Skeletal muscle tissue (tissue), 4 donors: ENCODE measurements around the gene CCDC57. TPM values are rescaled to one million over a fixed set of nuclear protein-coding genes. Genes with fewer than 3 reads are reported as not detected.
A peak's percentile ranks its signal among the peaks of the same experiment; 100 is the strongest.

Experiments
- H3K27ac ChIP-seq: one replicate; pipeline ENCODE4 v1.7.0; 2013; ENCODE audit warnings: mild to moderate bottlenecking, low read depth, low read length, inconsistent platforms
- H3K27me3 ChIP-seq, 3 donors: one replicate each; pipeline ENCODE4 v1.7.0; 2013; ENCODE audit warnings: low read length in 3 of 3; ENCODE audit not compliant: control insufficient read depth in 3 of 3, insufficient read depth in 3 of 3
- H3K36me3 ChIP-seq, 3 donors: one replicate each; pipeline ENCODE4 v1.7.0; 2013; ENCODE audit warnings: low read length in 3 of 3; ENCODE audit not compliant: control insufficient read depth in 3 of 3, insufficient read depth in 3 of 3
- H3K4me1 ChIP-seq, 3 donors: one replicate each; pipeline ENCODE4 v1.7.0; 2013; ENCODE audit warnings: low read length in 3 of 3, mild to moderate bottlenecking in 3 of 3; ENCODE audit not compliant: control insufficient read depth in 3 of 3, insufficient read depth in 3 of 3
- H3K4me3 ChIP-seq, 3 donors: one replicate each; pipeline ENCODE4 v1.7.0; 2013; ENCODE audit warnings: low read length in 3 of 3
- H3K9ac ChIP-seq, 3 donors: one replicate each; pipeline ENCODE4 v1.7.0; 2013; ENCODE audit warnings: low read length in 3 of 3, mild to moderate bottlenecking in 3 of 3, moderate library complexity in 2 of 3, low read depth in 1 of 3
- H3K9me3 ChIP-seq, 3 donors: one replicate each; pipeline ENCODE4 v1.7.0; 2013; ENCODE audit warnings: low read length in 3 of 3; ENCODE audit not compliant: control insufficient read depth in 3 of 3
- total RNA-seq: library from RNA; depleted of rRNA; stranded (reverse); fragments of >200 nt; gene quantifications from one replicate; pipeline ENCODE4 v1.2.3, GENCODE V29; 2014
- donor health status: Osteomylitis.

Gene CCDC57
- total RNA-seq, 1 donor from 2014 or later: 11.5 TPM

GRCh38 chr17:82103553-82104451, 108.8 kb downstream of the CCDC57 start:
- no peaks in the 10 kb centered on the region for H3K27me3 ChIP-seq
- H3K4me1 ChIP-seq: peaks cover 56 to 62% (median 62%) of the 10 kb centered on the region in 3 donors

DNA sequence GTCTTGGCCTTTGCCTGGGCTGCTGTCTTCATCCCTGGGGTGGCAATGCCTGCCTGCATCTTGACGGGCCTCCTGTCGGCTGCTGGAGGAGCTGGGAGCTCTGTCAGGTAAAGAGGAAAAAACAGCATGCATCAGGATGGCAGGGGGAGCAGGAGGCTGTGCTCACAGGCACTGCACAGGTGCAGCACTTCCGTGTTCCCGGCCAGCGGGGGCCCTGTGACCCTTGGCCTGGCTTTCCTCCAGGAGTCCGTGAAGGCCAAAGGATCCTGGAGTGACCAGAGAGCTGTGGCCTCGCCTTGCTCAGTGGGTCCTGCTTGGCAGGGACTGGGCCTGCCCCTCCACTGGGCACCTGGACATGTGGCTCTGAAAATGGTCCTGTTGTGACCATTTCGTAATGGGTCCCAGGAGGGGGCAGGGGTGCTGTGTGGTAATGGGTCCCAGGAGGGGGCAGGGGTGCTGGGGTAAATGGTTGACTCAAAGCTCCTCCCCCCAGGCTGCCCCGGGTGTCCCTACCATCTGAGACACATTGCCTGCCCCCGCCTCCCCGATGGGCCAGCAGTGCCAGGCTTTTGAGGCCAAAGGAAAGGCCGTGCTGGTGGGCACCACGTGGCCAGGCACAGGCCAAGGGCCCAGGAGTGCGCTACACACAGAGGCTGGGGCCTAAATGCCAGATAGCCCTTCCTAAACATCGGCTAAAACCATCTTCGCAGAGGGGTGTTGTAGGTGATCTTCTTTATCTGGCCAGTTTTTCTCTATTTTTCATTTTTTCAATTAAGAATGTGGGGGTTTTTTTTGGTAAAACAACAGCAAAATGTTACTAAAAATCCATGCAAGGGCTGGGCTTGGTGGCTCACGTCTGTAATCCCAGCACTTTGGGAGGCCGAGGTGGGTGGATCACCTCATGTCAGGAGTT, 110.6 kb downstream of the CCDC57 start:
- Histone ChIP-seq H3K36me3 (no peaks in the 10 kb centered on the region), H3K9me3 (no peaks in the 10 kb centered on the region), H3K4me1 (peaks cover 48 to 55% (median 52%) of the 10 kb centered on the region in 3 donors), H3K4me3 (no peak overlapping the region), H3K9ac (peak overlapping the region in 2 of 3 donors; percentile 33 to 68), H3K27ac (no peak overlapping the region), H3K27me3 (no peaks in the 10 kb centered on the region)

More at GRCh38 chr17:82103553-82104451, 108.8 kb downstream of the CCDC57 start:
- Histone ChIP-seq H3K9me3 (no peaks in the 10 kb centered on the region), H3K36me3 (no peaks in the 10 kb centered on the region), H3K9ac (peak overlapping the region in 1 of 3 donors; percentile 54), H3K27ac (peak overlapping the region; percentile 61), H3K4me3 (no peak overlapping the region)

- Histone ChIP-seq H3K27me3 (no peaks in the 10 kb centered on the region), H3K9me3 (no peaks in the 10 kb centered on the region), H3K27ac (peak overlapping the region; percentile 30), H3K4me1 (peaks cover 46 to 55% (median 51%) of the 10 kb centered on the region in 3 donors), H3K4me3 (no peak overlapping the region), H3K36me3 (no peaks in the 10 kb centered on the region), H3K9ac (peak overlapping the region; percentile 12 to 68 (median 33))
Measured at GRCh38 chr17:82101301-82101715, 111.3 kb downstream of the CCDC57 start.

DNA sequence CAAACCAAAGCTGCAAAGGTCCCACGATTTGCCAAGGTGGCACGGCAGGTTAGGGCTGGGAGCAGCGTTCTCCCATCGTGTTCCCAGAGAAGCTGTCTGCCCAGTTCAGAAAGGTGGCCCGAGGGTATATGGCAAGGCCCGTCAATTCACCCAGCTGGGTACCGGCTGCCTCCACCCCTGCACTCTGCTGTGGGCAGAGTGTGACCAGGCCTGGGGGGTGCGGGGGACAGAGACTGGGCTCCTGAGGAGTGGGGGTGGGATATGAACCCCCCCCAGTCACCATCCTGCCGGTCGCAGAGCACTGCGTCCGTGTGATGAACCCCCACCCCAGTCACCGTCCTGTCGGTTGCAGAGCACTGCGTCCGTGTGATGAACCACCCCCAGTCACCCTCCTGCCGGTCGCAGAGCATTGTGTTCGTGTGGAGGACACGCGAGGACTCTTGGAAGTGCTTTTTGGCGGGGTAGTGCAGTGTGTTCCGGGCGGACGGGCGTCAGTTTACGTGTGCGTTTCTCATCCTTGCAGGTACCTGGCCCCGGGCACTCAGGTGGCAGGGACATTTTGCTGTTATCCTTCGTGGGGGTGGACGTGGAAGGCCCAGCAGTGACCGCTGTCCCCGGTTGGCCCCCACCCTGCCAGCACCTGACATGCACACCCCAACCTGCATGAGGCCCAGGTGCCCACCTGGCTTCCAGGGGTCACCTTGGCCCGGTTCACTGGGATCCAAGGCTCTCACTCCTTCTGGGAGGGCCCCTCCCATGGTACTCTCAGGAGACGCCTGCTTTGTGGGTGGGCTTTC, 111.9 kb downstream of the CCDC57 start:
- Histone ChIP-seq H3K27ac (peak overlapping the region; percentile 30), H3K9me3 (no peaks in the 10 kb centered on the region), H3K9ac (peak overlapping the region; percentile 12 to 68 (median 33)), H3K4me3 (no peak overlapping the region), H3K27me3 (no peaks in the 10 kb centered on the region), H3K4me1 (peaks cover 40 to 50% (median 50%) of the 10 kb centered on the region in 3 donors), H3K36me3 (no peaks in the 10 kb centered on the region)

DNA sequence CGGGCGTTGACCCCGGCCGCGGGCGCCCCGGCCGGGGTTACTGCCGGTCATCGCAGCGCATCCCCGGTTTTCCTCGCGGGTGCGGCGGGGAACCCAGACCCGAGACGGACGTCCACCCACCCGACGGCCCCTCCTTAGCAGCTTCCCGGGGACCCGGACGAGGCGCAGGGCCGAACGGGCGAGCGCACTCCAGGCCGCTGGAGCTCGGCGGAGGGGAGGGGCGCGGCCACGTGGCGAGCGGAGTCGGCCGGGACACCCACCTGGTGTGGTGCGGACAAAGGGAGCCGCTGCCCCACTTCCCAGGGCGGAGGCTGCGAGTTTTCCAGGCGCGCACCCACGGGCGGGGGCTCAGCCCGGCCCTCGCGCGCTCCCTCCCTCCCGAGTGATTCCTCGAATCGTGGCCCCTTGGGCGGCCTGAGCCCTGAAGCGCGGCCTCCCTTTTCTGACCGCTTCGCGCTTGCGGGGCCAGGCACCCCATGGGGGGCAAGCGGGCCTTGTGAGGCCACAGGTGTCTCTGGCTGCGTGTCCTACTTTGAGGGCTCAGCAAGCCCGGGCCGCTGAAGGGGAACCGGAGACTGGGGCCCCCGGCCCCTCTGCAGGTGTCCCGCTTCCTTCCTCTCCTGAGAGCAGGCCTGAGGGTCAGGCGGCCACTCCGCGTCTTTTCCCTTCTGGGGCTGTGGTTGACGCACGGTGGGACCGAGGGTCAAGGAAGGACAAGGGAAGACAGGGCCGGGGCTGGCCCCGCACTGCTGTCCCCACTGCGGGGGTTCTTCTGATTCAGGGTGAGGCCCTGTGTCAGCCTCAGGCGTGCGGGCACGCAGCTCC, 113.5 kb downstream of the CCDC57 start:
- peak overlapping the region; percentile 15 to 64 (median 59) for H3K4me3 ChIP-seq
- H3K27me3 ChIP-seq: no peaks in the 10 kb centered on the region
- peak overlapping the region; percentile 93 for H3K27ac ChIP-seq
- H3K4me1 ChIP-seq: peaks cover 38 to 45% (median 45%) of the 10 kb centered on the region in 3 donors
- peak overlapping the region; percentile 59 to 75 (median 72) for H3K9ac ChIP-seq
- peaks cover 4 to 8% (median 6%) of the 10 kb centered on the region in 3 donors for H3K36me3 ChIP-seq
- no peaks in the 10 kb centered on the region for H3K9me3 ChIP-seq

DNA sequence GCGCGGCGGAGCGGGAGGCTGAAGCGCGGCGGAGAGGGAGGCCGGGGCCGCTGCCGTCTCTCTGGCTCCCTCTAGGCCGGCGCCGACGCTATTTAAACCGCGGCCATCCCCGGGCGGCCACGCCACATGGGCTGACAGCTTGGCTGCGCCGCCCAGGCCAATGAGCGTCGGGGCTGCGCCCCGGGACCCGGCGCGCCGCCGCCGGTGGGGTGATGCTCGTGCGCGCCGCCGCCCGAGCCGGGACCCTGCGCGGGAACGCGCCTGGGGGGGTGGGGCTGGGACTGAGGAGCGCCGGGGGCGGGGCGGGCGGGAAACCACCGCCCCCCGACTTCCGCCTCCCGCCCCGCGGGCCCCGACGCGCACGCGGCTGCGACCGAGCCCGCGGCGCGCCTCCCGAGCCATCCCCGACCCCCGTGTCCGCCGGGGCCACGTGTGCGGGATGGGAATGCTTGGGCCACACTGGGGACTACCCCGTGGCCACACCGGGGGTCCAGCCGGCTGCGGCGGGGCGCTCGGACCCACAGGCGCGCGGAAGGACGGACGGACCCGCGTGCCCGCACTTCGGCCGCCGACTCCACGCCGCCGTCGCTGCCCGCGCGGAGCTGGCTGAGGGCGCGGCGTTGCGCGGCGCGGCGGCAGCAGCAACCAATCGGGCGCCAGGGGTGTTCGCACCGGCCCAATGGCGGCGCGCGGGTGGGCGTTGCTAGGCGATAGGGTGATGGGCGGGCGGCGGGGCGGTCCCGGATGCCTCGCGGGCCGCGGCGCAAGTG, 114.3 kb downstream of the CCDC57 start, which contains the start of gene FASN:
Gene FASN, minus strand, starts transcription at position 68 of the 770 bp plus-strand sequence. CDS start 1,791 bp downstream, outside the sequence.
- peak within 1 kb of the TSS; percentile 59 to 68 (median 65) for H3K4me3 ChIP-seq
- H3K27me3 ChIP-seq: no peaks in the 10 kb centered on the region
- peak within 1 kb of the TSS; percentile 93 for H3K27ac ChIP-seq
- peak within 1 kb of the TSS; percentile 65 to 81 (median 72) for H3K9ac ChIP-seq
- H3K4me1 ChIP-seq: peaks cover 30 to 41% (median 40%) of the 10 kb centered on the region in 3 donors
- no peaks in the 10 kb centered on the region for H3K9me3 ChIP-seq
- peaks cover 6 to 14% (median 11%) of the 10 kb centered on the region in 3 donors for H3K36me3 ChIP-seq

DNA sequence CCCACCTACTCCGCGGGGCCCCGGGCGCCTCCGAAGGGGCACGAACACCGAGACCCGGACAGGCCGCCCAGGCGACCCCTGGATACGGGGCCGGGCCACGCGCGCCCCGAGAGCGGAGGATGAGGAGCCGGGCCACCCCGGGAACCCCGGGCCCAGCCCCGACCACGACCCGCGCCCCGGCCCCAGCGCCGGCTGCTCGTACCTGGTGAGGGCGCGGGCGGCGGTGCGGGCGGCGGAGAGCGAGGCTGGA, 114.8 kb downstream of the CCDC57 start:
- Histone ChIP-seq H3K4me3 (peak overlapping the region in 2 of 3 donors; percentile 65 to 66), H3K4me1 (peaks cover 30 to 41% (median 40%) of the 10 kb centered on the region in 3 donors), H3K27me3 (no peaks in the 10 kb centered on the region), H3K36me3 (peaks cover 10 to 19% (median 15%) of the 10 kb centered on the region in 3 donors), H3K9ac (peak overlapping the region; percentile 43 to 81 (median 65)), H3K27ac (peak overlapping the region; percentile 93), H3K9me3 (no peaks in the 10 kb centered on the region)

- H3K4me1 ChIP-seq: peaks cover 30 to 41% (median 40%) of the 10 kb centered on the region in 3 donors
- H3K9ac ChIP-seq: peak overlapping the region; percentile 51 to 81 (median 65)
- H3K27ac ChIP-seq: peak overlapping the region; percentile 93
- peak overlapping the region; percentile 59 to 66 (median 65) for H3K4me3 ChIP-seq
- H3K9me3 ChIP-seq: no peaks in the 10 kb centered on the region
- H3K27me3 ChIP-seq: no peaks in the 10 kb centered on the region
- peaks cover 11 to 19% (median 17%) of the 10 kb centered on the region in 3 donors for H3K36me3 ChIP-seq
Measured at GRCh38 chr17:82097184-82097918, 115.3 kb downstream of the CCDC57 start.
